HG02759 (cell line): ENCODE data around the gene CELA3B.
"Not testable (repeated sequence)": the region's sequence is repeated elsewhere in the genome, so short reads cannot be mapped to it uniquely, and the experiment has no call there.

ENCODE experiments used
- ATAC-seq: cut with Tn5 transposase; IDR thresholded peaks from one replicate; pipeline ENCODE4 v1.9.1; 2021; ENCODE audit warnings: mild to moderate bottlenecking, moderate library complexity; ENCODE audit not compliant: unreplicated experiment

The CELA3B gene

DNA sequence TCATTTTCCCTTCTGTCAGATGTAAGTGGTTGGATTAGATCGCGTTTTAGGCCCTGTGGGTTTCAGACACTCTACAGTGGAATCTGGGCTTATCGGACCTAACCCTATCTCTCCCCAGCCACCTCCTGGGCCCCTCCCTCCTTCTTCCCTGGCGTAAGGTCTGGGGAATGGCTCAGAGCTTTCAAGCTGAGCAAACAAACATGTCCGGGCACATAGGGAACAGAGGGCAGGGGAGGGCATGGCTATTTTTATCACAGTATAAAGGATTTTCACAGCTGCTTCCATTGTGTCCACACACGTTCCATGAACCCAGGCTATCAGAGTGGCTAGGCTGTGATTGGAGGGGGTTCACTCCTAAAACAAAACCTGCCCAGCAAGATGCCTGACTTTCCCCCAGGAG lies 2.1 kb upstream of the CELA3B start:
- not testable (repeated sequence) for ATAC-seq

DNA sequence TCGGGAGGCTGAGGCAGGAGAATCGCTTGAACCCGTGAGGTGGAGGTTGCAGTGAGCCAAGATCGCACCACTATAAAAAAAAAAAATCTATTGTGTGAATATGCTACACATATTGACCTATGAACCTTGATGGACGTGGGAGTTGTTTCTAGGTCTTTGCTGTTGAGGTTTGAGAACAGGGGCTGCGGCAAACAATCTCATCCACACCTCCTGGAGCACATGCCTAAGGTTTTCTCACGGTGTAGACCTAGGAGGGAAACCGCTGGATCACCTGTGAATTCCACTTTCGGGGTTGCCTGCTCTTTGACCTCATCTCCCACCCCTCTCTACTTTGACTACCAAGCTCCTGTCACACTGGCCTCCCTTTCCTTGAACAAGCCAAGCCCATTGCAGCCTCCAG lies 1.5 kb upstream of the CELA3B start:
- not testable (repeated sequence) for ATAC-seq

DNA sequence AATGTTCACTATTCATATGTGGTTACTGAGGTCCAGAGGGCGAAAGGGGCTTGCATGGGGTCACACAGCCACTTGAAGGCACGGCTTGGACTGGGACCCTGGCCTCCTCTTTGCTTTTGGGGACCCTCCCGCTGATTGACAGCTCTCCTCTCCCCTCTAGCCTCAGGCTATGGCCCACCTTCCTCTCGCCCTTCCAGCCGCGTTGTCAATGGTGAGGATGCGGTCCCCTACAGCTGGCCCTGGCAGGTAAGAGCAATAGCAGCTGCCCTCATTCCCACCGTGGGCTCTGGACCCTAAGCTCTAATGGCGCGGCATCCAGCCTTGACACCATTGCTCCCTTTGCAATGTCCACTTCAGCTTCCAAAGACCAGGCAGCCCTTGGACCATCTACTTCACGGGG lies 1.4 kb downstream of the CELA3B start:
- ATAC-seq, result not testable (repeated sequence)

DNA sequence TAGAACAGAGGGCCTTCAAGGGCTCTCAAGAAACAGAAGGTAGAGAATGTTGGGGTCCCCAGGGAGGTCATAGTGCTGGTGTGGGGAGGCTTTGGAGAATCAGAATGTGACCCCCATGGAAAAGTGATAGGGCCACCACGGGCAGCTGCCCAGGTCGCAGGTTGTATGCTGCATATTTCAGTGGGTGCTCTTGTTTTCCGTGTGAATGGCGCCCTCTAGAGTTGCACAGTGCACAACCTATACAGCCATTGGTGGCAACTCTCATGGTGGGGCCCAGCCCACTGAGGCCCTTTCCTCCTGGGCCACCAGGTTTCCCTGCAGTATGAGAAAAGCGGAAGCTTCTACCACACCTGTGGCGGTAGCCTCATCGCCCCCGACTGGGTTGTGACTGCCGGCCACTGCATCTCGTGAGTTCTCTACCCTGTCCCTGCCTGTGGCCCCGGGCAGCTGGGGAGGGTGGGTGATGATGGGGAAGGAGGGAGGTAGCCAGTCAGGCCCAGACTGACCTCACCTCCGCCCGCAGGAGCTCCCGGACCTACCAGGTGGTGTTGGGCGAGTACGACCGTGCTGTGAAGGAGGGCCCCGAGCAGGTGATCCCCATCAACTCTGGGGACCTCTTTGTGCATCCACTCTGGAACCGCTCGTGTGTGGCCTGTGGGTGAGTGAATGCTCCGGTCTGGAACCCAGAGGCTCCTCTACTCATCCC lies 3.8 kb downstream of the CELA3B start:
- ATAC-seq, result not testable (repeated sequence)

DNA sequence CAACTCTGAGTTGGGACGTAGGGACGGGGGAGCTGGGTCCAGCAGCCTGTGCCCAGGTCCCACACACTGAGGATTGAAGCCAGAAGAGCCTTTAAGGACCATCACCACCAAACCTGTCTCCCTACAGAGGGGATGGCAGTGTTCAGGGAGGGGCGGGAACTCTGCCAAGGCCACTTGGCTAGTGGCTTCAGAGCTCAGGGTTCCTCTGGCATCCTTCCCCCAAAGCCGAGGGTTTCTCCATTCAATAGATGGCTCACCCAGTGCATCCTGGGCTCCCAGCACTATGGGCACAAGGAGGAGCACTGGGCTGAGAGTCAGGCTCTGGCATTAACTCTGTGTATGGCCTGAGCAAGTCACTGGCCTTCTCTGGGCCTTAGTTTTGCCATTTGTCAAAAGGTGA lies 4.4 kb downstream of the CELA3B start:
- ATAC-seq, result not testable (repeated sequence)

DNA sequence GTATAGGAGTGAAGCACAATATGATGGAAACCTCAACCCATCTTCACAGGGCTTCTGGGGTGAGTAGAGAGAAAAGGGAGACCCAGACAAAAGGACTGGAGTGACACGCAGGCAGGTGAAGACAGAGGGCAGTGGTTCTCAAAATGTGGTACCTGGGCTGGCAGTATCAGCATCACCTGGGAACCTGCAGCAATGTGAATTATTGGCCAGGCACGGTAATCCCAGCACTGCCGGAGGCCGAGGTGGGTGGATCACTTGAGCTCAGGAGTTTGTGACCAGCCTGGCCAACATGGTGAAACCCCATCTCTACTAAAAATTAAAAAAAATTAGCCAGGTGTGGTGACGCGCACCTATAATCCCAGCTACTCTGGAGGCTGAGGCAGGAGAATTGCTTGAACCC lies 5.3 kb downstream of the CELA3B start:
- ATAC-seq, result not testable (repeated sequence)

DNA sequence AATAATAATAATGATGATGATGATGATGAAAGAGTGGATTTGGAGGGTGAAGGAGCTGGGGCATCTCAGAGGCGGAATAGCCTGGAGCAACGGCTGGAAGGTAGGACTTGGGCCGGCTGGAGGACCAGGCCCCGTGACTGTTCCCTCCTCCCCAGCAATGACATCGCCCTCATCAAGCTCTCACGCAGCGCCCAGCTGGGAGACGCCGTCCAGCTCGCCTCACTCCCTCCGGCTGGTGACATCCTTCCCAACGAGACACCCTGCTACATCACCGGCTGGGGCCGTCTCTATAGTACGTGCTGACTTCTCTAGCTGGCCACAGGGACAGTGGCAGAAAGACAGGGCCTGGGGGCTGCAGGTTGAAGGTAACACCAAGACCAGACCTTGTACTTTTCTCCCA lies 6.7 kb downstream of the CELA3B start:
- ATAC-seq, result not testable (repeated sequence)

DNA sequence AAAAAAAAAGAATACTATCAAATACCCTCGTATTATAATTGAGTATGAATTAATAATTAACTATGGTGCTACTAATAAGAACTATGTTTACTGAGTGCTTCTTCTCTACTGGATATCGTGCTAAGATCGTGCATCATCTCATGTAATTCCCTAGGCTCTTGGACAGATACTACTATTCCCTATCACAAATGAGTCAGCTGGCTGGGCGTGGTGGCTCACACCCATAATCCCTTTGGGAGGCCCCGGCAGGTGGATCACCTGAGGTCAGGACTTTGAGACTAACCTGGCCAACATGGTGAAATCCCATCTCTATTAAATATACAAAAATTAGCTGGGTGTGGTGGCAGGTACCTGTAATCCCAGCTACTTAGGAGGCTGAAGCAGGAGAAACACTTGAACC lies 9.1 kb downstream of the CELA3B start:
- ATAC-seq, result not testable (repeated sequence)

DNA sequence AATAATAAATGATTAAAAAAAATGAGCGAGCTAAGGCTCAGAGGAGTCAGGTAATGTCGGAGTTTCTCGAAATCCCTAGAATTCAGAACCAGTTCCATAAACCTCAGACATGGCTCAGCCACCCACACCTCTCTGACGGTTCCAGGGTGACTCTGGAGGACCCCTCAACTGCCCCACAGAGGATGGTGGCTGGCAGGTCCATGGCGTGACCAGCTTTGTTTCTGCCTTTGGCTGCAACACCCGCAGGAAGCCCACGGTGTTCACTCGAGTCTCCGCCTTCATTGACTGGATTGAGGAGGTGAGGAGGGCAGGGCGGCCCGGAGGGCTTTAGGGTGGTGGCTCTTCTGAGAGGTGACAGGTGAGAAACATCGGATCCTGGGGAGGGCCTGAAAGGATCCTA lies 9.6 kb downstream of the CELA3B start:
- ATAC-seq, result not testable (repeated sequence)

DNA sequence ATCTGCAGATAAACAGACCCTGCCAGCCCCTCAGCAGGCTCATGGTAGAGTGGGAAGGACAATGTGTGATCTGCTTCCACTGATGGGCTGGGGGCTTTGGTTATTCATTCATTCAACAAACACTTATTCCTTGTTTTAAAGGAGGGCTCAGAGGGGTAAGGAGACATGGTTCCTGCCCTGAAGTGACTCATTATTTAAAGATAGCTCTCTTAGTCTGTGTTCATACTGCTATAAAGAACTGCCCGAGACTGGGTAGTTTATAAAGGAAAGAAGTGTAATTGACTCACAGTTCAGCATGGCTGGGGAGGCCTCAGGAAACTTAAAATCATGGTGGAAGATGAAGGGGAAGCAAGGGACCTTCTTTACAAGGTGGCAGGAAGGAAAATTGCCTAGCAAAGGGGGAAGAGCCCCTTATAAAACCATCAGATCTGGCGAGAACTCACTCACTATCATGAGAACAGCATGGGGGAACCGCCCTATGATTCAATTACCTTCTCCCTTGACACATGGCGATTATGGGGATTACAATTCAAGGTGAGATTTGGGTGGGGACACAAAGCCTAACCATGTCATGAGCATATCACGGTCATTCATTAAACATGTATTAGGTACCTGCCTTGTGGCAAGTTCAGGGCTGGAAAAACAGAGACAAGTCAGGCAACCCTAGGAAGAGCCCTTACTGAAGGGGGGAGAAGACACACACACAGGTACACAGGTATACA lies 13.0 kb downstream of the CELA3B start:
- ATAC-seq, result not testable (repeated sequence)

DNA sequence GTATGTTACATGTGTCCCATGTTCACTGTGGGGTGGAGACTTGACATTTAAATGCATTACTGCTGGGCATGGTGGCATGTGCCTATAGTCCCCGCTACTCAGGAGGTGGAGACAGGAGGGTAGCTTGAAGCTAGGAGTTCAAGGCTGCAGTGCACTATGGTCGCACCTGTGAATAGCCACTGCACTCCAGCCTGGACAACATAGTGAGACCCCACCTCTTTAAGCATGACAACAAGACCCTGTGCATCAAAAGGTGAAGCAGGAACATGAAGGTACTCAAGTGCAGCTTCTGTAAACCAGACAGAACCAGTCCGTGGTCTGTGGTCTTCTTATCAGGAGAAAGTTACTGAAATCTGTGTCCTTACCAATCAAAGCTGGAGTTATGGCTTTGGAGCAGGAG lies 15.4 kb downstream of the CELA3B start:
- not testable (repeated sequence) for ATAC-seq

DNA sequence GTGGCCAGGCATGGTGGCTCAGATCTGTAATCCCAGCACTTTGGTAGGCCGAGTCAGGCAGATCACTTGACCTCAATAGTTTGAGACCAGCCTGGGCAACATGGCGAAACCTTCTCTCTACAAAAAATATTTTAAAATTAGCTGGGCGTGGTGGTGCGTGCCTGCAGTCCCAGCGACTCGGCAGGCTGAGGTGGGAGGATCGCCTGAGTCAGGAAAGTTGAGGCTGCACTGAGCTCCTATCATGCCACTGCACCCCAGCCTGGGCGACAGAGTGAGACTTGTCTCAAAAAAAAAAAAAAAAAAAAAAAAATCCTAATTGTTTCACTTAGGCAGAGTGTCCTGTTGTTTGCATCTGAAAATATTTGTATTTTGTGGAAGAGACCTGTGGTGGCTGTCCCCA lies 17.9 kb downstream of the CELA3B start:
- not testable (repeated sequence) for ATAC-seq

DNA sequence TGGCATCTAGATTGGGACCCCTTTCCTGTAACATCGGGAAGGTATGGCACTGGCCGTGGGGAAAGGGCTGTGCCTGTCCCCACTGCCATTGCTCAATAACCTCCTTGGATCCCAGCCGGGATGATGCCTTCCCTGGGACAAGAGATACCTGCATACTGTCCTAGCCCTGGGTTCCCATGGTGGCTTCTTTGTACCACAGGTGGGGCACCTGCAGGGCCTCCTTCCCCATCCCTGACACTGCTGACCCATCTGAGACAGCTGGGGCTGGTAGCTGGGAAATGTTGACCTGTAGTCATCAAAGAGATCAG lies 19.8 kb downstream of the CELA3B start:
- ATAC-seq, result not testable (repeated sequence)

DNA sequence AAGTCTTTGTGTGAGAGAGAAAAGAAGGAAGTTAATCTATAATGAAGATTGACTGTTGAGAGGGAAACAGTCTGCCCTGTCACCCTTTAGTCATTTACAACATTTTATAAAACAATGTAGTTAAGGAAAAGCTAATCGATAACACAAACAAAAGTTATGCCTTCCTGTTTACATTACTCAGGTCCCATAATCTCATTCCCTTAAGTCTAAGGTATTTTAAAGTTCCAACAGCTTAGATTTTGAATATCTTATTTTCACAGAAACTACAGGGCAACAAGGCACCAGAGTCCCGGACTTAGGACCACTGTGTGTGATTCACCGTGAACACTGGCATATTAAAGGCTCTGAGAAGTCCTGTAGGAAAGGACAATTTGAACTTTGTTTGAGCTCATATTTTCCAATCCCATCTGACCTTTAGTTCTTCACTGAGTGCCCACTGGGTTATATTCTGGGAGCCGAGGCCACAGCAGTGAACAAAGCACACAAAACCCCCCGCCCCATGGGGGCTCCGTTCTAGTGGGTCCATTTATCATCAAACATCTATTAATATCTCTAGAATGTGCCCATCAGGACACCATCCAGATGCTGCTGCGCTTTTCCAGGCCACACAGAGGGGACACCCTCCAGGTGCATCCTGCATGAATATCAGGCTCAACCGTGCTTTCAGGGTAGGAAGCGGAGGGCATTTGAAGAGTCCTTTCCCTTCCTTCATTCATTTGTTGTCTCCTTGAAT lies 21.2 kb downstream of the CELA3B start:
- not testable (repeated sequence) for ATAC-seq

DNA sequence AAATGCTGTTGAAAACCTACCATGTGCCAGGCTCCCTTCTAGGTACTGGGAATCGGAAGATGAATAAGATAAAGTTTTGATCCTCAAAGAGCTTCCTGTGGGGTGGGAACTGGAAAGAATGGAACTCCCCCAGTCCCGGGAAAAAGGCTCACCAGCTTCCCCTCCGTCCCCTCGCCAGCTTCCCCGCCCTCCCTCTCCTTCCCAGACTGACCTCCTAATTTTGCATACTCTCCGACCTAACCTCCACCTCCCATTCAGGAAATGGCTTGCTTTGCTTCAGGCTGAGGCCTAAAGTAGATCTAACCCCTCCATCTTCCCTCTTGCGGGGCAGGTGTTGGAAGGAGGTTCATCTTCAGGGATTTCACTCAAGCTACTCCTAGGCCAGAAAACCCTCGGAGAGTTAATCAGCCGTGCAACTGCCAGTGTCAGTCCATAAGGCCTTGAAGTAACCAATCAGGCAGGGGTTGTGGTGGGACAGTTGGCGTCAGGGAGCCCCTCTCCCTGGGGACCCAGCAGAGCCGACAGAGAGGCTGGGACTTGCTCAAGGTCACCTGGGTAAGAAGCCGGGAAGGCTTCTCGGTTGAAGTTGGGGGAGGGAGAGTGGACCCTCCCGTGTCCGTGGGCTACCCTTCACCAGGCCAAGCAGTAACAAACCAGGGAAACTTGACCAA lies 21.9 kb downstream of the CELA3B start:
- ATAC-seq, result not testable (repeated sequence)

DNA sequence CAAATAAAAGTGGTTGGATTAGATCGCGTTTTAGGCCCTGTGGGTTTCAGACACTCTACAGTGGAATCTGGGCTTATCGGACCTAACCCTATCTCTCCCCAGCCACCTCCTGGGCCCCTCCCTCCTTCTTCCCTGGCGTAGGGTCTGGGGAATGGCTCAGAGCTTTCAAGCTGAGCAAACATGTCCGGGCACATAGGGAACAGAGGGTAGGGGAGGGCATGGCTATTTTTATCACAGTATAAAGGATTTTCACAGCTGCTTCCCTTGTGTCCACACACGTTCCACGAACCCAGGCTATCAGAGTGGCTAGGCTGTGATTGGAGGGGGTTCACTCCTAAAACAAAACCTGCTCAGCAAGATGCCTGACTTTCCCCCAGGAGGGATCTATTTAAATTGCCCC lies 22.8 kb downstream of the CELA3B start:
- not testable (repeated sequence) for ATAC-seq

DNA sequence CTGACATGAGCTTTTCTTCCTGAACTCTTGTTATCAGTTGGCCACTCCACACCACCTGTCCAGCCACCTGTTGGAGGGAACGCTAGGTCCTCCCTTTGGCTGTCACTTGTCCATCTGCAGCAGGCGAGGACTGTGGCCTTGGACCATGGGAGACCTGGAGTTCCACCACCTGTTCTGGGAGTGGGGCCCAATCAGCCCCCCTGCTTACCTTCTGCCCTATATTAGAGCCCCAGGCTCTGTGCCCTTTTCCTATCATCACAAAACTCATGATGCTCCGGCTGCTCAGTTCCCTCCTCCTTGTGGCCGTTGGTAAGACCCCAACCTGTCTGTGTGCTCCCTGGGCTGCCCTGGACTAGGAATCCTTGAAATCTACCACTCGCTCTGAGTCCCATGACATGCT lies 24.6 kb downstream of the CELA3B start, which contains the start of gene CELA3A:
CELA3A (plus strand) TSS at position 249 of the 400 bp plus-strand sequence; CDS start at position 267, 18 bp downstream.
- ATAC-seq, result no peak

DNA sequence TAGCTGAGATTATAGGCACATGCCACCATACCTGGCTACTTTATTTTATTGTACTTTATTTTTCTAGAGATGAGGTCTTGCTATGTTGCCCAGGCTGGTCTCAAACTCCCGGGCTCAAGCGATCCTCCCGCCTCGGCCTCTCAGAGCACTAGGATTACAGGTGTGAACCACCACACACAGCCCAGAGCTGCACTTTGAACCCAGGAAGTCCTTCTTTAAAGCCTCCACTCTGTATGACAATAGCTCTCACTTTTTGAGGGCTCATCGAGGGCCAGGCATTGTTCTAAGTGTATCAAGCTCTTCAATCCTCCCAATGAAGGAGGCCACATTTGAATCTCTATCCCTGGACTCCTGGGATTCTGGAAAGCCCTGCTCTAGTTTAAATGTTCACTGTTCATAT lies 25.6 kb downstream of the CELA3B start:
- not testable (repeated sequence) for ATAC-seq

DNA sequence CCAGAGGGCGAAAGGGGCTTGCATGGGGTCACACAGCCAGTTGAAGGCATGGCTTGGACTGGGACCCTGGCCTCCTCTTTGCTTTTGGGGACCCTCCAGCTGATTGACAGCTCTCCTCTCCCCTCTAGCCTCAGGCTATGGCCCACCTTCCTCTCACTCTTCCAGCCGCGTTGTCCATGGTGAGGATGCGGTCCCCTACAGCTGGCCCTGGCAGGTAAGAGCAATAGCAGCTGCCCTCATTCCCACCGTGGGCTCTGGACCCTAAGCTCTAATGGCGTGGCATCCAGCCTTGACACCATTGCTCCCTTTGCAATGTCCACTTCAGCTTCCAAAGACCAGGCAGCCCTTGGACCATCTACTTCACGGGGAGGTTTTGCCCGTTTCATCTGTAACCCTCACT lies 26.1 kb downstream of the CELA3B start:
- ATAC-seq, result not testable (repeated sequence)

DNA sequence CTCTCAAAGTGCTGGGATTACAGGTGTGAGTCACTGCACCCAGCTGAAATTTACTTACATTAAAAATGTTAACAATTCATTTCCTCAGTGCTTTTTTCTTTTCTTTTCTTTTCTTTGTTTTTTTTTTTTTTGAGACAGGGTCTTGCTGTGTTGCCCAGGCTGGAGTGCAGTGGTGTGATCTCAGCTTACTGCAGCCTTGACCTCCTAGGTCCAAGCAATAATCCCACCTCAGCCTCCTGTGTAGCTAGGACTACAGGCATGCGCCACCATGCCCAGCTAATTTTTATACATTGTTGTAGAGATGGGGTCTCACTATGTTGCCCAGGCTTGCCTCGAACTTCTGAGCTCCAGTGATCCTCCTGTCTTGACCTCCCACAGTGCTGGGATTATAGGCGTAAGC lies 27.1 kb downstream of the CELA3B start:
- ATAC-seq, result not testable (repeated sequence)
